OCI-LY3 (cell line): ENCODE measurements around the gene CFAP99.

Experiments used
- H2AFZ ChIP-seq: fragments of 200-600, 300-600 bp; shearing (Covaris generic); 2 replicates; pipeline ENCODE4 v1.6.0; 2014; ENCODE audit warnings: antibody characterized with exemption, low read depth, low read length
- H3K27ac ChIP-seq: fragments of 200-600, 300-600 bp; sonication (generic); 2 replicates; pipeline ENCODE4 v1.5.1; 2014; ENCODE audit warnings: mild to moderate bottlenecking, low read length, moderate library complexity, mixed read lengths
- H3K27me3 ChIP-seq: fragments of 200-600, 300-600 bp; sonication (generic); 2 replicates; pipeline ENCODE4 v1.6.1; 2014; ENCODE audit warnings: low read depth, low read length, mixed read lengths
- H3K36me3 ChIP-seq: fragments of 200-600, 300-600 bp; sonication (generic); replicated peaks from 2 replicates; pipeline ENCODE3; 2014; ENCODE audit warnings: low read depth, low read length, mixed read lengths
- H3K4me1 ChIP-seq: fragments of 300-600, 200-600 bp; sonication (generic); 2 replicates; pipeline ENCODE4 v1.6.1; 2014; ENCODE audit warnings: low read length, mixed read lengths
- H3K4me2 ChIP-seq: fragments of 200-600, 300-600 bp; sonication (generic); 2 replicates; pipeline ENCODE4 v1.6.1; 2014; ENCODE audit warnings: low read length, mixed read lengths
- H3K4me3 ChIP-seq: fragments of 300-600, 200-600 bp; sonication (generic); 2 replicates; pipeline ENCODE4 v1.5.1; 2014; ENCODE audit warnings: antibody characterized with exemption, mild to moderate bottlenecking, low read length, moderate library complexity
- H3K79me2 ChIP-seq: fragments of 300-600, 200-600 bp; shearing (Covaris generic); 2 replicates; pipeline ENCODE4 v1.6.1; 2014; ENCODE audit warnings: mild to moderate bottlenecking, low read length, mixed read lengths
- H3K9ac ChIP-seq: fragments of 300-600, 200-600 bp; shearing (Covaris generic); 2 replicates; pipeline ENCODE4 v1.6.0; 2014; ENCODE audit warnings: mild to moderate bottlenecking, low read length, moderate library complexity
- H3K9me3 ChIP-seq: fragments of 200-600, 300-600 bp; shearing (Covaris generic); 2 replicates; pipeline ENCODE4 v1.6.1; 2014; ENCODE audit warnings: low read length, mixed read lengths; ENCODE audit not compliant: insufficient read depth
- H4K20me1 ChIP-seq: fragments of 200-600, 300-600 bp; sonication (generic); 2 replicates; pipeline ENCODE4 v1.6.1; 2016; ENCODE audit warnings: low read length, mixed read lengths; ENCODE audit not compliant: insufficient read depth
- EZH2phosphoT487 ChIP-seq: fragments of 200-600 bp; shearing (Covaris generic); IDR thresholded peaks from 2 replicates; pipeline ENCODE4 v1.6.1; 2018; ENCODE audit warnings: antibody characterized with exemption, mixed run types, low read depth
- TF ChIP-seq, protein P1 (sequence below): fragments of 200-600, 300-600 bp; sonication (generic); IDR thresholded peaks from 2 replicates; pipeline ENCODE4 v1.5.1; 2014; ENCODE audit warnings: antibody characterized with exemption, low read length, low read depth

Gene CFAP99

GRCh38 chr4:2443956-2444740 is 25.4 kb downstream of the CFAP99 start:
- TF ChIP-seq EZH2phosphoT487: no peak
- TF ChIP-seq, protein P1, sequence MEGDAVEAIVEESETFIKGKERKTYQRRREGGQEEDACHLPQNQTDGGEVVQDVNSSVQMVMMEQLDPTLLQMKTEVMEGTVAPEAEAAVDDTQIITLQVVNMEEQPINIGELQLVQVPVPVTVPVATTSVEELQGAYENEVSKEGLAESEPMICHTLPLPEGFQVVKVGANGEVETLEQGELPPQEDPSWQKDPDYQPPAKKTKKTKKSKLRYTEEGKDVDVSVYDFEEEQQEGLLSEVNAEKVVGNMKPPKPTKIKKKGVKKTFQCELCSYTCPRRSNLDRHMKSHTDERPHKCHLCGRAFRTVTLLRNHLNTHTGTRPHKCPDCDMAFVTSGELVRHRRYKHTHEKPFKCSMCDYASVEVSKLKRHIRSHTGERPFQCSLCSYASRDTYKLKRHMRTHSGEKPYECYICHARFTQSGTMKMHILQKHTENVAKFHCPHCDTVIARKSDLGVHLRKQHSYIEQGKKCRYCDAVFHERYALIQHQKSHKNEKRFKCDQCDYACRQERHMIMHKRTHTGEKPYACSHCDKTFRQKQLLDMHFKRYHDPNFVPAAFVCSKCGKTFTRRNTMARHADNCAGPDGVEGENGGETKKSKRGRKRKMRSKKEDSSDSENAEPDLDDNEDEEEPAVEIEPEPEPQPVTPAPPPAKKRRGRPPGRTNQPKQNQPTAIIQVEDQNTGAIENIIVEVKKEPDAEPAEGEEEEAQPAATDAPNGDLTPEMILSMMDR: no peak

GRCh38 chr4:2445130-2445529 is 26.4 kb downstream of the CFAP99 start:
- peaks cover 16% of the 10 kb centered on the region for H3K4me1 ChIP-seq
- H4K20me1 ChIP-seq: no peaks in the 10 kb centered on the region
- H3K27me3 ChIP-seq: no peaks in the 10 kb centered on the region
- H3K9me3 ChIP-seq: no peaks in the 10 kb centered on the region
- H3K79me2 ChIP-seq: no peaks in the 10 kb centered on the region
- no peak for TF ChIP-seq EZH2phosphoT487
- TF ChIP-seq, protein P1: no peak
- H2AFZ ChIP-seq: no peak overlapping the region
- H3K9ac ChIP-seq: no peak overlapping the region
- H3K4me2 ChIP-seq: no peak overlapping the region
- no peak overlapping the region for H3K27ac ChIP-seq
- no peaks in the 10 kb centered on the region for H3K36me3 ChIP-seq
- H3K4me3 ChIP-seq: no peak overlapping the region

More at GRCh38 chr4:2443956-2444740, 25.4 kb downstream of the CFAP99 start:
- no peak overlapping the region for H3K4me3 ChIP-seq
- H3K27ac ChIP-seq: no peak overlapping the region
- H3K27me3 ChIP-seq: no peaks in the 10 kb centered on the region
- H3K9me3 ChIP-seq: no peaks in the 10 kb centered on the region
- H3K4me2 ChIP-seq: no peak overlapping the region
- no peaks in the 10 kb centered on the region for H3K36me3 ChIP-seq
- H3K9ac ChIP-seq: no peak overlapping the region
- H2AFZ ChIP-seq: no peak overlapping the region
- no peaks in the 10 kb centered on the region for H4K20me1 ChIP-seq
- H3K79me2 ChIP-seq: no peaks in the 10 kb centered on the region
- H3K4me1 ChIP-seq: peaks cover 10% of the 10 kb centered on the region; the same call in 1 of the 2 replicates

DNA sequence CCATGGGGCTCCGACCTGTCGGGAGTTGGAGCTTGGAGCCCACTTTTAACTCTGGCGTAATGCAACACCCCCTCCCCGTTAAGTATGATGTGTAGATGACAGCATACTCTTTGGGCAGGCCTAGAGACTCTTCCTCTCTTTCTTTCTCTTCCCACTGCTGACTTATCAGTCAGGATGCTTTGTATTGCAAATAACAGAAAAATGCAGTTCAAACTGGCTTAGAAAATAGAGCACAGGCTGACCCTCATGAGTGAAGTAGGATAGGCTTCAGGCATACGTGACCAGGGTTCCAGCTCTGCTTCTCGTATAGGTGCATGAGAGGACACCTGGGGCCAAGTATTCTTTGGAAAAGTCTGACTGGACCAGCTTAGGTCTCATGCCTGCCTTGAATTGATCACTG is 26.8 kb downstream of the CFAP99 start:
- TF ChIP-seq, protein P1: no peak
- no peak for TF ChIP-seq EZH2phosphoT487
- Histone ChIP-seq H3K27me3 (peaks cover 3% of the 10 kb centered on the region; the same call in 1 of the 2 replicates), H3K27ac (no peak overlapping the region), H4K20me1 (no peaks in the 10 kb centered on the region), H3K79me2 (no peaks in the 10 kb centered on the region), H2AFZ (no peak overlapping the region), H3K4me3 (no peak overlapping the region), H3K9ac (no peak overlapping the region), H3K9me3 (no peaks in the 10 kb centered on the region), H3K4me1 (peaks cover 21% of the 10 kb centered on the region), H3K36me3 (no peaks in the 10 kb centered on the region), H3K4me2 (no peak overlapping the region)

GRCh38 chr4:2446656-2447564 is 28.2 kb downstream of the CFAP99 start:
- H3K36me3 ChIP-seq: no peaks in the 10 kb centered on the region
- H3K79me2 ChIP-seq: no peaks in the 10 kb centered on the region
- no peak overlapping the region for H3K9ac ChIP-seq
- TF ChIP-seq EZH2phosphoT487: no peak
- TF ChIP-seq, protein P1: no peak
- H3K27me3 ChIP-seq: peaks cover 10% of the 10 kb centered on the region; the same call in 1 of the 2 replicates
- no peak overlapping the region for H3K4me2 ChIP-seq
- H3K4me3 ChIP-seq: no peak overlapping the region
- no peaks in the 10 kb centered on the region for H4K20me1 ChIP-seq
- peaks cover 14% of the 10 kb centered on the region for H3K4me1 ChIP-seq
- no peak overlapping the region for H2AFZ ChIP-seq
- H3K27ac ChIP-seq: no peak overlapping the region
- no peaks in the 10 kb centered on the region for H3K9me3 ChIP-seq
